IMR-90 (cell line): Measurements from ENCODE around the gene AIMP1. TPM values are rescaled to one million over a fixed set of nuclear protein-coding genes. Genes with fewer than 3 reads are reported as not detected.
"Not testable (repeated sequence)": the region's sequence is repeated elsewhere in the genome, so short reads cannot be mapped to it uniquely, and the experiment has no call there.

Source experiments
- ATAC-seq: fragments of 200-7000 bp; cut with Tn5 transposase; 2 replicates; pipeline ENCODE4 v1.9.1; 2020; ENCODE audit warnings: low read depth, mild to moderate bottlenecking, moderate library complexity
- BruUV-seq: library from RNA; stranded (reverse); fragments of 400-500 nt; replicated peaks from 2 replicates; lab custom pipeline; 2021; lab: Mats Ljungman, UMichigan
- CTCF ChIA-PET: fragments of 300-600 bp; formaldehyde crosslinking; extraction: SDS; loops from one replicate; lab custom pipeline; 2021; ENCODE audit warnings: antibody characterized with exemption; lab: Yijun Ruan, JAX
- POLR2A ChIA-PET: fragments of 300-600 bp; sonication (Branson Sonifier 250); formaldehyde crosslinking; loops from one replicate; lab custom pipeline; 2022; ENCODE audit warnings: antibody characterized with exemption; ENCODE audit not compliant: unreplicated experiment; lab: Charles Lee
- DNase-seq: peaks from one replicate; pipeline ENCODE4 v3.0.0; 2013
- H2AFZ ChIP-seq: replicated peaks from 2 replicates; pipeline ENCODE3; 2013; ENCODE audit warnings: low read length, mild to moderate bottlenecking; ENCODE audit not compliant: poor library complexity
- H2AK5ac ChIP-seq: 2 replicates; pipeline ENCODE4 v1.6.1; 2013; ENCODE audit warnings: low read depth, low read length, inconsistent platforms
- H2AK9ac ChIP-seq: replicated peaks from 2 replicates; pipeline ENCODE3; 2013; ENCODE audit warnings: mild to moderate bottlenecking, low read depth, low read length, moderate library complexity; ENCODE audit not compliant: poor library complexity
- H2BK120ac ChIP-seq: 2 replicates; pipeline ENCODE4 v1.6.1; 2013; ENCODE audit warnings: low read depth, low read length, inconsistent platforms
- H2BK15ac ChIP-seq: 3 replicates; pipeline ENCODE4 v1.6.1; 2013; ENCODE audit warnings: low read depth, low read length, inconsistent platforms
- H2BK20ac ChIP-seq: 2 replicates; pipeline ENCODE4 v1.6.1; 2013; ENCODE audit warnings: low read depth, mild to moderate bottlenecking, inconsistent platforms, low read length, moderate library complexity
- H2BK5ac ChIP-seq: 2 replicates; pipeline ENCODE4 v1.6.1; 2013; ENCODE audit warnings: mild to moderate bottlenecking, low read depth, low read length, inconsistent platforms; ENCODE audit not compliant: poor library complexity, severe bottlenecking
- H3K14ac ChIP-seq: replicated peaks from 2 replicates; pipeline ENCODE4 v1.6.1; 2013; ENCODE audit warnings: low read depth, low read length, inconsistent platforms
- H3K18ac ChIP-seq: 2 replicates; pipeline ENCODE4 v1.6.1; 2013; ENCODE audit warnings: low read depth, low read length, control low read depth
- H3K23ac ChIP-seq: 2 replicates; pipeline ENCODE4 v1.6.1; 2013; ENCODE audit warnings: low read depth, low read length, inconsistent platforms
- H3K27ac ChIP-seq: 2 replicates; pipeline ENCODE4 v1.5.1; 2013; ENCODE audit warnings: mild to moderate bottlenecking, control low read depth, low read length; ENCODE audit not compliant: insufficient read depth
- H3K27me3 ChIP-seq: 2 replicates; pipeline ENCODE4 v1.6.1; 2013; ENCODE audit warnings: low read length; ENCODE audit not compliant: control insufficient read depth, insufficient read depth
- H3K36me3 ChIP-seq: 2 replicates; pipeline ENCODE4 v1.6.1; 2013; ENCODE audit warnings: low read length, mixed read lengths; ENCODE audit not compliant: control insufficient read depth, insufficient read depth
- H3K4ac ChIP-seq: 2 replicates; pipeline ENCODE4 v1.6.1; 2013; ENCODE audit warnings: low read depth, low read length, inconsistent platforms
- H3K4me1 ChIP-seq: 2 replicates; pipeline ENCODE4 v1.6.1; 2013; ENCODE audit warnings: low read length, mixed read lengths; ENCODE audit not compliant: control insufficient read depth, insufficient read depth
- H3K4me2 ChIP-seq: 2 replicates; pipeline ENCODE4 v1.6.1; 2013; ENCODE audit warnings: low read depth, mild to moderate bottlenecking, control low read depth, low read length, moderate library complexity
- H3K4me3 ChIP-seq: 2 replicates; pipeline ENCODE4 v1.5.1; 2013; ENCODE audit warnings: low read depth, mild to moderate bottlenecking, control low read depth, low read length, moderate library complexity; ENCODE audit not compliant: insufficient read depth
- H3K56ac ChIP-seq: 2 replicates; pipeline ENCODE4 v1.6.1; 2013; ENCODE audit warnings: low read length, inconsistent platforms; ENCODE audit not compliant: insufficient read depth; ENCODE audit errors: extremely low read depth
- H3K79me1 ChIP-seq, 2 experiments: 2 replicates each; pipeline ENCODE4 v1.6.1; 2013; ENCODE audit warnings: low read length in 2 of 2, inconsistent platforms in 1 of 2, low read depth in 1 of 2
- H3K9ac ChIP-seq: 2 replicates; pipeline ENCODE4 v1.6.1; 2013; ENCODE audit warnings: low read depth, low read length, control low read depth
- H3K9me1 ChIP-seq: 2 replicates; pipeline ENCODE4 v1.6.1; 2013; ENCODE audit warnings: low read length, inconsistent platforms; ENCODE audit not compliant: insufficient read depth
- H3K9me3 ChIP-seq: 2 replicates; pipeline ENCODE4 v1.6.1; 2013; ENCODE audit warnings: low read length; ENCODE audit not compliant: control insufficient read depth, insufficient read depth
- H4K20me1 ChIP-seq: 2 replicates; pipeline ENCODE4 v1.6.1; 2013; ENCODE audit warnings: low read length, inconsistent platforms; ENCODE audit not compliant: insufficient read depth
- H4K5ac ChIP-seq: 2 replicates; pipeline ENCODE4 v1.6.1; 2013; ENCODE audit warnings: mild to moderate bottlenecking, low read depth, low read length, control low read depth
- H4K8ac ChIP-seq, 2 experiments: 2 replicates each; pipeline ENCODE4 v1.6.1; 2013; ENCODE audit warnings: low read depth in 2 of 2, low read length in 2 of 2, control low read depth in 1 of 2, inconsistent platforms in 1 of 2
- H4K91ac ChIP-seq: 2 replicates; pipeline ENCODE4 v1.6.1; 2013; ENCODE audit warnings: low read depth, low read length, inconsistent platforms; ENCODE audit not compliant: insufficient read depth
- WGBS, 2 experiments: methylation state at CpG; one replicate each; pipeline versions ENCODE4 v1.1.5 to v1.1.7; 2013; ENCODE audit warnings: missing lambda C conversion rate in 2 of 2; ENCODE audit not compliant: insufficient read length in 1 of 2; ENCODE audit errors: extremely low coverage in 2 of 2; 5-methylcytosine and 5-hydroxymethylcytosine counted together
- dilution Hi-C: fragments of 300-500 bp; cut with HindIII; formaldehyde crosslinking; loops from one replicate; pipeline ENCODE4 v1.14.3; 2018; ENCODE audit warnings: low sequenced_read_pairs; ENCODE audit not compliant: unreplicated experiment
- in situ Hi-C: fragments of 300-500 bp; cut with MboI; formaldehyde crosslinking; loops from 3 replicates; pipeline ENCODE4 v1.14.3; 2019; ENCODE audit warnings: low sequenced_read_pairs, inconsistent platforms, mixed read lengths
- intact Hi-C: fragments of 100-400 bp; cut with micrococcal nuclease; formaldehyde crosslinking; loops from 2 replicates; pipeline ENCODE4 v1.10.0; 2022
- polyA plus RNA-seq, 3 experiments: library from polyadenylated mRNA; depleted of rRNA; stranded (reverse); fragments of >200 nt; gene quantifications; 2 replicates each; pipeline ENCODE4 v1.2.3, GENCODE V29; 2012; ENCODE audit warnings: low replicate concordance in 1 of 3
- total RNA-seq: library from RNA; depleted of rRNA; stranded (reverse); fragments of >200 nt; gene quantifications from 2 replicates; pipeline ENCODE4 v1.2.3, GENCODE V29; 2012

AIMP1 gene
- total and polyA plus RNA-seq, 2 of the 4 experiments (the other 2 are of a cell fraction) = 11.8 to 21.4 TPM

GRCh38 chr4:106321168-106321567, 4.8 kb downstream of the AIMP1 start:
- H2AK5ac ChIP-seq, H3K4me2 ChIP-seq, H3K36me3 ChIP-seq, H2BK15ac ChIP-seq, H3K18ac ChIP-seq, H3K14ac ChIP-seq, H3K23ac ChIP-seq, H3K4me1 ChIP-seq, H3K27me3 ChIP-seq, H2AFZ ChIP-seq, H4K91ac ChIP-seq, H3K4ac ChIP-seq, POLR2A ChIA-PET, DNase-seq, dilution Hi-C loops, H3K9ac ChIP-seq, H3K9me3 ChIP-seq, H3K27ac ChIP-seq, BruUV-seq, H2AK9ac ChIP-seq, H4K8ac ChIP-seq, H2BK120ac ChIP-seq, H4K20me1 ChIP-seq, H2BK5ac ChIP-seq, H3K9me1 ChIP-seq, CTCF ChIA-PET, H3K56ac ChIP-seq, in situ Hi-C loops, ATAC-seq, H3K4me3 ChIP-seq, H2BK20ac ChIP-seq, H4K5ac ChIP-seq: not testable (repeated sequence)
- peaks cover 12% of the 10 kb centered on the region in 2 experiments; a peak in 2 of 4 replicates for H3K79me1 ChIP-seq
- 94% methylated on average over 7 of the region's 34 CpGs; no CpG with 5 or more reads in 1 of the 2 experiments for WGBS, 2 experiments
- intact Hi-C loops = loop anchor here (10.0 kb wide), 1 partner anchor 1686 kb away; no protein-coding TSS in a partner anchor

DNA sequence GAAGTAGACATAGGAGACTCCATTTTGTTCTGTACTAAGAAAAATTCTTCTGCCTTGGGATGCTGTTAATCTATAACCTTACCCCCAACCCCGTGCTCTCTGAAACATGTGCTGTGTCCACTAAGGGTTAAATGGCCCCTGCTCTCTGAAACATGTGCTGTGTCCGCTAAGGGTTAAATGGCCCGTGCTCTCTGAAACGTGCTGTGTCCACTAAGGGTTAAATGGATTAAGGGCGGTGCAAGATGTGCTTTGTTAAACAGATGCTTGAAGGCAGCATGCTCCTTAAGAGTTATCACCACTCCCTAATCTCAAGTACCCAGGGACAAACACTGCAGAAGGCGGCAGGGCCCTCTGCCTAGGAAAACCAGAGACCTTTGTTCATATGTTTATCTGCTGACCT, 5.5 kb downstream of the AIMP1 start:
- H4K20me1 ChIP-seq, H2BK120ac ChIP-seq, in situ Hi-C loops, H3K27ac ChIP-seq, H3K9me1 ChIP-seq, H2AFZ ChIP-seq, H2AK5ac ChIP-seq, H3K4ac ChIP-seq, H3K14ac ChIP-seq, H3K18ac ChIP-seq, H3K9me3 ChIP-seq, H3K56ac ChIP-seq, H3K27me3 ChIP-seq, H2BK20ac ChIP-seq, POLR2A ChIA-PET, H4K5ac ChIP-seq, H2BK5ac ChIP-seq, H3K4me1 ChIP-seq, CTCF ChIA-PET, H3K4me3 ChIP-seq, dilution Hi-C loops, H2AK9ac ChIP-seq, H3K23ac ChIP-seq, H3K9ac ChIP-seq, H3K79me1 ChIP-seq, H4K91ac ChIP-seq, H2BK15ac ChIP-seq, H3K4me2 ChIP-seq, H3K36me3 ChIP-seq, H4K8ac ChIP-seq, ATAC-seq, BruUV-seq, DNase-seq: not testable (repeated sequence)
- WGBS, 2 experiments = no CpG with 5 or more reads among the region's 6 CpGs
- intact Hi-C loops = loop anchor here (10.0 kb wide), 1 partner anchor 1687 kb away; no protein-coding TSS in a partner anchor
